ENCODE measurements around the gene MAST4. TPM values are rescaled to one million over a fixed set of nuclear protein-coding genes. Genes with fewer than 3 reads are reported as not detected.

Gene MAST4
- polyA plus RNA-seq, 1 donor (not counting 4 experiments of a cell fraction or from before 2014, with no cell fraction given) = 19.8 TPM

- Histone ChIP-seq H3K9ac (ENCODE audit: control insufficient read depth, extremely low read depth, insufficient read depth, low read length) (no peak overlapping the region), H3K27ac (ENCODE audit: control insufficient read depth, insufficient read depth, low read length) (no peak overlapping the region), H3K9me1 (ENCODE audit: control insufficient read depth, extremely low read depth, insufficient read depth, low read length) (no peaks in the 10 kb centered on the region), H3K4me2 (ENCODE audit: control insufficient read depth, extremely low read depth, insufficient read depth, low read depth, low read length) (no peak overlapping the region), H2AFZ (ENCODE audit: control insufficient read depth, low read length) (no peak overlapping the region), H3K27me3 (ENCODE audit: control insufficient read depth, extremely low read depth, insufficient read depth, low read length) (peaks cover 10% of the 10 kb centered on the region), H4K20me1 (ENCODE audit: control insufficient read depth, extremely low read depth, insufficient read depth, low read length) (no peaks in the 10 kb centered on the region), H3K79me2 (ENCODE audit: control insufficient read depth, insufficient read depth, low read length) (no peaks in the 10 kb centered on the region), H3K36me3 (ENCODE audit: control insufficient read depth in 2 of 2, extremely low read depth in 1 of 2, insufficient read depth in 2 of 2, low read length in 2 of 2) (no peaks in the 10 kb centered on the region), H3K9me3 (ENCODE audit: control insufficient read depth, low read depth, low read length) (no peaks in the 10 kb centered on the region), H3K4me3 (ENCODE audit: control insufficient read depth in 2 of 3, extremely low read depth in 1 of 3, insufficient read depth in 2 of 3, low read depth in 1 of 3, low read length in 3 of 3) (no peak overlapping the region), H3K4me1 (ENCODE audit: control insufficient read depth, extremely low read depth, insufficient read depth, low read length) (no peaks in the 10 kb centered on the region)
- FAIRE-seq = no peak
- TF ChIP-seq, protein P1, sequence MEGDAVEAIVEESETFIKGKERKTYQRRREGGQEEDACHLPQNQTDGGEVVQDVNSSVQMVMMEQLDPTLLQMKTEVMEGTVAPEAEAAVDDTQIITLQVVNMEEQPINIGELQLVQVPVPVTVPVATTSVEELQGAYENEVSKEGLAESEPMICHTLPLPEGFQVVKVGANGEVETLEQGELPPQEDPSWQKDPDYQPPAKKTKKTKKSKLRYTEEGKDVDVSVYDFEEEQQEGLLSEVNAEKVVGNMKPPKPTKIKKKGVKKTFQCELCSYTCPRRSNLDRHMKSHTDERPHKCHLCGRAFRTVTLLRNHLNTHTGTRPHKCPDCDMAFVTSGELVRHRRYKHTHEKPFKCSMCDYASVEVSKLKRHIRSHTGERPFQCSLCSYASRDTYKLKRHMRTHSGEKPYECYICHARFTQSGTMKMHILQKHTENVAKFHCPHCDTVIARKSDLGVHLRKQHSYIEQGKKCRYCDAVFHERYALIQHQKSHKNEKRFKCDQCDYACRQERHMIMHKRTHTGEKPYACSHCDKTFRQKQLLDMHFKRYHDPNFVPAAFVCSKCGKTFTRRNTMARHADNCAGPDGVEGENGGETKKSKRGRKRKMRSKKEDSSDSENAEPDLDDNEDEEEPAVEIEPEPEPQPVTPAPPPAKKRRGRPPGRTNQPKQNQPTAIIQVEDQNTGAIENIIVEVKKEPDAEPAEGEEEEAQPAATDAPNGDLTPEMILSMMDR (optimal IDR thresholded peaks at IDR 0.05 in 1 of 3, IDR thresholded peaks at IDR 0.05 in 1 of 3, conservative IDR thresholded peaks at IDR 0.05 in 1 of 3; ENCODE audit: extremely low read depth in 1 of 3, insufficient read depth in 2 of 3, low read length in 3 of 3) = no peak
- no peak for TF ChIP-seq EZH2 (IDR thresholded peaks at IDR 0.05; ENCODE audit: low read length)
- no peak for DNase-seq (ENCODE audit: low read depth, low spot score)
- dilution Hi-C loops (cut with MboI; ENCODE audit: extremely low pct_ligation_motif_present, low sequenced_read_pairs) = no loop called here
Measured at GRCh38 chr5:66669862-66670195, 73.6 kb downstream of the MAST4 start.

DNA sequence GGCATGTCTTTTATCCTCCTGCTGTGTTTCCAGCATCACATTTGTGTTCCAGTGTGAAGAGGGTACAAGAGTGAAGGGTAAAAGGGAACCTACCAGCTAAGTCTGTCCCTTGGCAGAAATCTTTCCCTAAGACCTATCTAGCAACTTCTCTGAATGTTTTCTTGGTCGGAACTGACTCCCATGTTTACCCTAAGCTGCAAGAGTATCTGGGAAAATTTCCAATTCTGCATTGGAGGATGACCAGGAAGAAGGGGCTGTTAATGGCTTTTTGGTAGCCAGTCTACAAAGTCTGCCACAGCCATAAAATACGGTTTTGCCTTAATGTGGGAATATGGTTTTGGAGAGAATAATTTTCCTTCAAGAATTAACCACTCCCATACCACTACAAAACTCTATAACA, 75.1 kb downstream of the MAST4 start:
- H3K79me2 ChIP-seq (ENCODE audit: control insufficient read depth, insufficient read depth, low read length) = no peaks in the 10 kb centered on the region
- H3K4me1 ChIP-seq (ENCODE audit: control insufficient read depth, extremely low read depth, insufficient read depth, low read length) = no peaks in the 10 kb centered on the region
- H3K36me3 ChIP-seq (ENCODE audit: control insufficient read depth in 2 of 2, extremely low read depth in 1 of 2, insufficient read depth in 2 of 2, low read length in 2 of 2) = no peaks in the 10 kb centered on the region
- no peaks in the 10 kb centered on the region for H4K20me1 ChIP-seq (ENCODE audit: control insufficient read depth, extremely low read depth, insufficient read depth, low read length)
- dilution Hi-C loops (cut with MboI; ENCODE audit: extremely low pct_ligation_motif_present, low sequenced_read_pairs) = no loop called here
- no peak for DNase-seq (ENCODE audit: low read depth, low spot score)
- H3K4me3 ChIP-seq (ENCODE audit: control insufficient read depth in 2 of 3, extremely low read depth in 1 of 3, insufficient read depth in 2 of 3, low read depth in 1 of 3, low read length in 3 of 3) = no peak overlapping the region
- no peak overlapping the region for H3K27ac ChIP-seq (ENCODE audit: control insufficient read depth, insufficient read depth, low read length)
- H3K9me3 ChIP-seq (ENCODE audit: control insufficient read depth, low read depth, low read length) = no peaks in the 10 kb centered on the region
- H3K9ac ChIP-seq (ENCODE audit: control insufficient read depth, extremely low read depth, insufficient read depth, low read length) = no peak overlapping the region
- no peak for FAIRE-seq
- H3K4me2 ChIP-seq (ENCODE audit: control insufficient read depth, extremely low read depth, insufficient read depth, low read depth, low read length) = no peak overlapping the region
- no peaks in the 10 kb centered on the region for H3K9me1 ChIP-seq (ENCODE audit: control insufficient read depth, extremely low read depth, insufficient read depth, low read length)
- TF ChIP-seq EZH2 (IDR thresholded peaks at IDR 0.05; ENCODE audit: low read length) = no peak
- TF ChIP-seq, protein P1 (optimal IDR thresholded peaks at IDR 0.05 in 1 of 3, IDR thresholded peaks at IDR 0.05 in 1 of 3, conservative IDR thresholded peaks at IDR 0.05 in 1 of 3; ENCODE audit: extremely low read depth in 1 of 3, insufficient read depth in 2 of 3, low read length in 3 of 3) = no peak
- no peak overlapping the region for H2AFZ ChIP-seq (ENCODE audit: control insufficient read depth, low read length)
- H3K27me3 ChIP-seq (ENCODE audit: control insufficient read depth, extremely low read depth, insufficient read depth, low read length) = peaks cover 10% of the 10 kb centered on the region

Data from keratinocyte (primary cell).